PC-9 (cell line): ENCODE measurements around the gene ELFN1.
A peak's percentile ranks its signal among the peaks of the same experiment; 100 is the strongest.

Source experiments
- EZH2 ChIP-seq: fragments of 200-600 bp; sonication (generic); IDR thresholded peaks from 2 replicates; pipeline ENCODE4 v1.8.0; 2017; ENCODE audit warnings: antibody characterized with exemption, low read depth
- TF ChIP-seq, protein P1 (sequence below): fragments of 200-600 bp; sonication (generic); conservative IDR thresholded peaks from 2 replicates; pipeline ENCODE4 v1.6.1; 2017; ENCODE audit warnings: mixed run types, antibody characterized with exemption, mild to moderate bottlenecking, moderate library complexity

DNA sequence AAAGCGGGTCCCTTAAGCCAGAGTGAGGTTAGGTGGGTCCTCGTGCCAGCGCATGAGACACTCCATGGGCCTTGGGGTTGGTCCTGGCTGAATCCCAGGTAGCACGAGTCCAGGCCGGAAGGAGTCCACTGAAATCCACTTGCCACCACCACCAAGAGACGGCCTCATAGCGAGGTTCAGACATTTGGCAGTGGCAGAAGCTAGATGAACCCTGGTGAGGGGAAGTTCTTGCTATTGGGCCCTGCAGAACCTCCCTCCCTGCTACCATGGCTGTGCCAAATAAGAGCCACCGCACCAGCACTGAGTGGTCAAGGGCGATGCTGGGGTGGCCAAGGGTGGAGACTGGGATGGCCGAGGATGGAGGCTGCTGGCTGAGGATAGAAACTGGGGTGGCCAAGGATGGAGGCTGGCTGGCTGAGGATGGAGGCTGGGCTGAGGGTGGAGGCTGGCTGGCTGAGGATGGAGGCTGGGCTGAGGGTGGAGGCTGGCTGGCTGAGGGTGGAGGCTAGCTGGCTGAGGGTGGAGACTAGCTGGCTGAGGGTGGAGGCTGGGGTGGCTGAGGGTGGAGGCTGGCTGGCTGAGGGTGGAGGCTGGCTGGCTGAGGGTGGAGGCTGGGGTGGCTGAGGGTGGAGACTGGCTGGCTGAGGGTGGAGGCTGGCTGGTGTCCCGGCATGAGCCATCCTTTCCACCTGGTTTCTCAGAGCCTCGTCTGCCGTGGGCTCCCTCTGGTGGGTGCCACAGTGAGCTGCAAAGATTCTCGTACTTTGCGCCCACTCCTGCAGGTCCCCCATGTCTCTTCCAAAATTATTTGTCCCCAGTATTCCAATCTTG lies 88.2 kb downstream of the ELFN1 start:
- TF ChIP-seq EZH2 = no peak
- TF ChIP-seq, protein P1, sequence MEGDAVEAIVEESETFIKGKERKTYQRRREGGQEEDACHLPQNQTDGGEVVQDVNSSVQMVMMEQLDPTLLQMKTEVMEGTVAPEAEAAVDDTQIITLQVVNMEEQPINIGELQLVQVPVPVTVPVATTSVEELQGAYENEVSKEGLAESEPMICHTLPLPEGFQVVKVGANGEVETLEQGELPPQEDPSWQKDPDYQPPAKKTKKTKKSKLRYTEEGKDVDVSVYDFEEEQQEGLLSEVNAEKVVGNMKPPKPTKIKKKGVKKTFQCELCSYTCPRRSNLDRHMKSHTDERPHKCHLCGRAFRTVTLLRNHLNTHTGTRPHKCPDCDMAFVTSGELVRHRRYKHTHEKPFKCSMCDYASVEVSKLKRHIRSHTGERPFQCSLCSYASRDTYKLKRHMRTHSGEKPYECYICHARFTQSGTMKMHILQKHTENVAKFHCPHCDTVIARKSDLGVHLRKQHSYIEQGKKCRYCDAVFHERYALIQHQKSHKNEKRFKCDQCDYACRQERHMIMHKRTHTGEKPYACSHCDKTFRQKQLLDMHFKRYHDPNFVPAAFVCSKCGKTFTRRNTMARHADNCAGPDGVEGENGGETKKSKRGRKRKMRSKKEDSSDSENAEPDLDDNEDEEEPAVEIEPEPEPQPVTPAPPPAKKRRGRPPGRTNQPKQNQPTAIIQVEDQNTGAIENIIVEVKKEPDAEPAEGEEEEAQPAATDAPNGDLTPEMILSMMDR = peak; percentile 56
